Left cardiac atrium (tissue), 4 donors: ENCODE results near the gene SLC6A16. TPM values are rescaled to one million over a fixed set of nuclear protein-coding genes. Genes with fewer than 3 reads are reported as not detected.
"Not testable (repeated sequence)": the region's sequence is repeated elsewhere in the genome, so short reads cannot be mapped to it uniquely, and the experiment has no call there.

Experiments used
- ATAC-seq, 2 donors: fragments of 200-7000 bp; cut with Tn5 transposase; one replicate each; pipeline ENCODE4 v1.9.1; 2020; ENCODE audit warnings: mild to moderate bottlenecking in 2 of 2, moderate library complexity in 2 of 2
- DNase-seq: peaks from one replicate; pipeline ENCODE4 v3.0.0-alpha.2; 2020
- intact Hi-C, 2 donors: fragments of 100-400 bp; cut with DNase I; formaldehyde crosslinking; loops; one replicate each; pipeline versions ENCODE4 v1.14.1 to v1.15.1; 2022 to 2023
- total RNA-seq, 2 donors: library from RNA; stranded (reverse); fragmentation: NEBNext Ultra II Directional; extraction: Animal tissue kit (Norgen Biotek cat#: 25700); gene quantifications; one replicate each; pipeline ENCODE4 v1.2.1, GENCODE V29; 2021
- donor health status: DM: no; HTN: yes; CAD: no.
- donor health status: DM: no; HTN: yes; CAD: no; lungs with severe emphysema.
- donor health status: DM: yes; HTN: yes; CAD: no.
- donor health status: Dilated cardiomyopathy.

The SLC6A16 gene
- total RNA-seq, 2 donors from 2014 or later = 1.1 to 2.0 TPM

- ATAC-seq (no peak), DNase-seq (no peak)
- intact Hi-C loops = no loop called here
Measured at GRCh38 chr19:49295208-49295880, 29.6 kb downstream of the SLC6A16 start.

- no peak for DNase-seq
- intact Hi-C loops = no loop called here
- no peak for ATAC-seq
Measured at GRCh38 chr19:49294401-49294800, 30.6 kb downstream of the SLC6A16 start.

- ATAC-seq = no peak
- intact Hi-C loops = no loop called here
- no peak for DNase-seq
Measured at GRCh38 chr19:49290517-49290916, 34.5 kb downstream of the SLC6A16 start.

GRCh38 chr19:49289286-49289685 lies 35.7 kb downstream of the SLC6A16 start:
- not testable (repeated sequence) for DNase-seq, ATAC-seq
- intact Hi-C loops = loop anchor here in 1 of 2 donors (10.0 kb wide), 1 partner anchor 126 kb away; no protein-coding TSS in a partner anchor

GRCh38 chr19:49288205-49288604 lies 36.8 kb downstream of the SLC6A16 start:
- not testable (repeated sequence) for DNase-seq, ATAC-seq
- intact Hi-C loops = loop anchor here in 1 of 2 donors (10.0 kb wide), 1 partner anchor 127 kb away; no protein-coding TSS in a partner anchor

- intact Hi-C loops = loop anchor here in 1 of 2 donors (10.0 kb wide), 1 partner anchor 128 kb away; no protein-coding TSS in a partner anchor
- DNase-seq (no peak), ATAC-seq (no peak)
Measured at GRCh38 chr19:49287141-49287770, 37.7 kb downstream of the SLC6A16 start.

- intact Hi-C loops = loop anchor here in 1 of 2 donors (10.0 kb wide), 1 partner anchor 133 kb away; no protein-coding TSS in a partner anchor
- ATAC-seq = no peak
- no peak for DNase-seq
Measured at GRCh38 chr19:49282184-49282583, 42.8 kb downstream of the SLC6A16 start.

GRCh38 chr19:49272204-49272603 lies 52.8 kb downstream of the SLC6A16 start:
- intact Hi-C loops = no loop called here
- DNase-seq = no peak
- no peak for ATAC-seq

GRCh38 chr19:49271080-49271753 lies 53.8 kb downstream of the SLC6A16 start:
- intact Hi-C loops = no loop called here
- no peak for DNase-seq

GRCh38 chr19:49266409-49266808 lies 58.6 kb downstream of the SLC6A16 start:
- intact Hi-C loops, ATAC-seq: not testable (repeated sequence)

More at GRCh38 chr19:49271080-49271753, 53.8 kb downstream of the SLC6A16 start:
- ATAC-seq = no peak

GRCh38 chr19:49264258-49264657 lies 60.7 kb downstream of the SLC6A16 start:
- intact Hi-C loops = no loop called here
- ATAC-seq (no peak), DNase-seq (no peak)

More at GRCh38 chr19:49266409-49266808, 58.6 kb downstream of the SLC6A16 start:
- peak; percentile 56 for DNase-seq

- ATAC-seq (no peak), DNase-seq (no peak)
- intact Hi-C loops = no loop called here
Measured at GRCh38 chr19:49261602-49262001, 63.4 kb downstream of the SLC6A16 start.

- no peak for ATAC-seq
- intact Hi-C loops = no loop called here
- no peak for DNase-seq
Measured at GRCh38 chr19:49256691-49257090, 68.3 kb downstream of the SLC6A16 start.

GRCh38 chr19:49255674-49256073 lies 69.3 kb downstream of the SLC6A16 start:
- ATAC-seq = no peak
- DNase-seq = no peak
- intact Hi-C loops = no loop called here

- DNase-seq (no peak), ATAC-seq (no peak)
- intact Hi-C loops = no loop called here
Measured at GRCh38 chr19:49249933-49250332, 75.1 kb downstream of the SLC6A16 start.

- no peak for DNase-seq
- no peak for ATAC-seq
- intact Hi-C loops = no loop called here
Measured at GRCh38 chr19:49247676-49248075, 77.3 kb downstream of the SLC6A16 start.

- DNase-seq (no peak), ATAC-seq (no peak)
- intact Hi-C loops = no loop called here
Measured at GRCh38 chr19:49244256-49244655, 80.7 kb downstream of the SLC6A16 start.

- intact Hi-C loops = no loop called here
- no peak for DNase-seq
Measured at GRCh38 chr19:49243726-49244125, 81.3 kb downstream of the SLC6A16 start.

GRCh38 chr19:49243129-49243528 lies 81.9 kb downstream of the SLC6A16 start:
- DNase-seq (no peak), ATAC-seq (no peak)
- intact Hi-C loops = no loop called here

More at GRCh38 chr19:49243726-49244125, 81.3 kb downstream of the SLC6A16 start:
- no peak for ATAC-seq

GRCh38 chr19:49241769-49242168 lies 83.2 kb downstream of the SLC6A16 start:
- intact Hi-C loops = no loop called here
- ATAC-seq (no peak), DNase-seq (no peak)
